Activated CD8-positive, alpha-beta memory T cell treated with anti-CD3 and anti-CD28 coated beads, Interleukin-2, amount 50 U/mL, for 24 hours (primary cell): ENCODE measurements around the gene DTNA.
"Not testable (repeated sequence)": the region's sequence is repeated elsewhere in the genome, so short reads cannot be mapped to it uniquely, and the experiment has no call there.

ENCODE experiments used
- DNase-seq: peaks from one replicate; pipeline ENCODE4 v3.0.0-alpha.2; 2020; ENCODE audit errors: extremely low read depth

The DTNA gene

DNA sequence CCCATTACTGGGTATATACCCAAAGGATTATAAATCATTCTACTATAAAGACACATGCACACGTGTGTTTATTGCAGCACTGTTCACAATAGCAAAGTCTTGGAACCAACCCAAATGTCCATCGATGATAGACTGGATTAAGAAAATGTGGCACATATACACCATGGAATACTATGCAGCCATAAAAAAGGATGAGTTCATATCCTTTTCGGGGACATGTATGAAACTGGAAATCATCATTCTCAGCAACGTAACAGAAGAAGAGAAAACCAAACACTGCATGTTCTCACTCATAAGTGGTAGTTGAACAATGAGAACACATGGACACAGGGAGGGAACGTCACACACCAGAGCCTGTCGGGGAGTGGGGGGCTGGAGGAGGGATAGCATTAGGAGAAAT, 15.6 kb downstream of the DTNA start:
- DNase-seq, result not testable (repeated sequence)

- DNase-seq, result no peak
Measured at GRCh38 chr18:34726286-34727004, 16.3 kb downstream of the DTNA start.

DNA sequence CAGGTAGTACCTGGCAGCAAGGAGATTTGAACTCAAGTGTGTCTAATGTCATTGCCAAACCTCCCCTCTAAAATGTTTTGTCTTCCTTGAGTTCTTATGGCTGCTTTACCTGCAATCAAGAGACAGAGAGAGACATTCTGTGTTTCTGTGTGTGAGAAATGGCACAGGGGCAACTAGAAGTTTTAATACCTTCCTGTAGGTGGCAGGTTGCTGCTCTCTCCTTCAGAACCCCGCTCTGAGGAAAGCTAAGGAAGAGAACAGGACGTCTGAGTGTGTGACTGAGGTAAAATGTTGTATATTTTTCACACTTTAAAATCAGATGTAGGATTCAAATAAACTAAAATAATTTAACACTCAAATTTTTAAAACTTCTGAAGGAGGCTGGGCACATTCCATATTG, 19.2 kb downstream of the DTNA start:
- DNase-seq, result no peak

GRCh38 chr18:34729740-34730355, 19.8 kb downstream of the DTNA start:
- no peak for DNase-seq

- no peak for DNase-seq
Measured at GRCh38 chr18:34730774-34731173, 20.7 kb downstream of the DTNA start.

DNA sequence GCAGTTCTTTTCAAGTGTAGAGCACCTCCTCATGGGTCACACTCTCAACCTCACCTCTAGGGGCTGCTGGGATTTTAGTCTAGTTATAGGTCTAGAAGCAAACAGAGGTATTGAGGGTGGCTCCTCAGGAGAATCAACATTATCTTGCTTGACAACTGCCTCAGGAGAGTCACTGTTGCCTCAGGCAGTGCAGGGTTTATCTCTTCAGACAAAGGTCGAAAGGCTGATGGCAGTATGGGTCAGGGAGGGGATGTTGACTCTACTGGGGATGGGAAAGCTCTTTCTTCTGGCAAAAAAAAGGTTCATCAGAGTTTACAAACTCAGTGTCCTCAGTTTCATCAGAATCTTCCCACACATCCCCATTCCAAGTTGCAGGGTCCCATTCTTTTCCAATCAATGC, 24.0 kb downstream of the DTNA start:
- DNase-seq, result no peak

DNA sequence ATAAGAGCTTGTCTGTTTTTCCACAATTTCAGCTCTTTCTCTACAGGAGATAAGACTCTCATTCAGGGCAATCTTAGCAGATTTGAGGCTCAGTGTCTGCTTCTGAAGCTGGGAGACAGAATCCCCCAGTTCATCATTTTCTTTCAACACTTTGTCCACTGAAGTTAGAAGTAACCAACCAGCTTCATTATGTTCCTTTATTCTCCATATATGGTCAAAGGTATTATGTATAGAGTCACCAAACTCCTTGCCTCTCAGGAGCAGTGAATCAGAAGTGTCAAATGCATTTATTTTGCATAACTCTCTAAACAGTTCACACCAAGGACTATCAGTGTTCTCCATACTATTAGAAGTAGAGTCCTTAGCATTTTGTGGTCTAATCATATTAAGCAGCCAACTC, 24.4 kb downstream of the DTNA start:
- DNase-seq, result not testable (repeated sequence)

GRCh38 chr18:34738175-34738894, 28.2 kb downstream of the DTNA start:
- DNase-seq, result no peak

DNA sequence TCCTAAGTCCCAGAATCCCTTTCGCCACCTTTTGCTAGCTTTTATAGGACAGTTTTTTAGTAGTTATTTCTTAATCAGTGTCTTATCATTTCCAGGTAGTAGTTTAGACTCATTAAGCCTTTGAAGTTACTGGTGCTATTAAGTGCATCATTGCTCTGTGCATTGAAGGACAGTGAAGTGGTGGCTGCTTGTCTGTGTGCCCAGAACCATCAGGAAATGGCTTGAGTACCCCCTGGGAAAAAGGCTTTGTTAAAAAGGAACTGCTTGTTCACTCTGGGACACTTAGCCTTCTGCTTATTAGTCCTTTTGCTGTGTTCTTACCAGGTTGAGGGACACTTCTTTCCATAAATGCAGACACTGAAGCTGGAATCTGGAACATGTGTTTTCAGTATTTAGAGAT, 30.0 kb downstream of the DTNA start:
- no peak for DNase-seq

GRCh38 chr18:34740724-34741123, 30.6 kb downstream of the DTNA start:
- no peak for DNase-seq

DNA sequence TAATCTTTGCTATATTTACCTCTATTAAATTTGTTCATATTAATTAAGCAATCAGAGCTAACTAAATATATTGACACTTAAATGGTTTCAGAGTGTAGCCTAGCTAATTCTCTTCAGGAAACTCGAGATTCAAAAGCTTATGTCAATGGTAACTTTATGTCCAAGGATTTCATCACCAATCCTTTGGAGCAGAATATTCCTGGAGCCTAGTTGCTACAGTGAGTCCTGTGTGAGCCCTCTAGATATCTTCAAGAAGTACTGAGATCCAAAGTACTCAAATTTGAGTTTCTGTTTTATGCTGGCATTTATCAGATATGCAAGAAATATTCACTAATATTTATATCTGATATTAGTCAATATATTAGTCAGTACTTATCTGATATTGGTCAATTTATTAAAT, 31.3 kb downstream of the DTNA start:
- no peak for DNase-seq

GRCh38 chr18:34742891-34743341, 32.8 kb downstream of the DTNA start:
- no peak for DNase-seq

DNA sequence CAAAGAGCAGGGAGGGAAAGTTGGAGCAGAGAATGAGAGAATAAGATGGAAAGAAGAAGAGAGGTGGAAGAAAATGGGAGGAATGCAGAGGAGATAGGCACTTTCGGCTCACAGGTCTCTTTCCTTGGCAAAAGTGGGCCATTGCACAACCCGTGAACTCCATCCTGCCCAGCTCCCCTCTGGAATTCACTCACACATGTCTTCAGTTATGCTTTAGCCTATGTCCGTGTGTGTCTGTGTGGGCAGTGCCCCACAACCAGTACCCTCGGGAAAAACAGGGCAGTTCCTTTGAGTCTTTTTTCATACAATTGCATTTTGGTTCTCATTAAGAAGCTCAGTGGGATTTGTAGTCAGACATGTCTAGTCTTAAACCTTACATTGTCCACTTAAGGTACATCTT, 34.5 kb downstream of the DTNA start:
- no peak for DNase-seq

GRCh38 chr18:34746614-34747013, 36.5 kb downstream of the DTNA start:
- DNase-seq, result no peak

DNA sequence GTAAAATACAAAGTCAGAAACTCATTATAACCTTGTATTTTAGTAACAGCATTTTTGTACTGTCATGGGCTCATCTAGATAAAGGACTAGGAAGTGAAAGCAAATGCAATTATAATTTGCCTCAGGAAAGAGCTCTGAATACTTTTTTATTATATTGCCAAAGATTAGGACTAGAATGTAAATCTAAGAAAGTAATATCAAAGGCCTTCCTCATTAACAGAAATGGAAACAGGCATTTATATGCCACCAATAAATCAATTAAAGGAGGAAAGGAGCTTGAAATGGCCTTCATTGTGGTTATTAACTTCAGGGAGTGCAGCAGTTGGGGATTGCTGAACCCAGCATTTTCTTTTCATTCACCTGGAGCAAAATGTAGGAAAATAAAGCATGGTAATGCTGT, 39.6 kb downstream of the DTNA start:
- DNase-seq, result no peak

- no peak for DNase-seq
Measured at GRCh38 chr18:34752056-34752455, 42.0 kb downstream of the DTNA start.

DNA sequence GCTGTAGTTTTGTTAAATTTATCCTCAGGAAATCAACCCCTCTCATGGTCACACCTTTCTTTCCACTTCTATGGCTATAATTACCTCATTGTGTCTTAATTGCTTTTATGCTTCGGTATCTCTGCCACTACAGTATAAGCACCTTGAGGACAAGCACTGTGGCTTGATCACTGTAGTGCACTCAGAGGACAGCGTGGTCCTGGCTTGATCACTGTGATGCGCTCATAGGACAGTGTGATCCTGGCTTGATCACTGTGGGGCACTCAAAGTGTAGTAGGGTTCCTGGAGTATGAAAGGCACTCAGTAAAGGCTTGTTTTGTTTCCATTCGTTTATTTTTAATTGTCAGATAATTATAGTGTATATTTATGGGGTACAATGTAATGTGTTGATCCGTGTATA, 44.2 kb downstream of the DTNA start:
- no peak for DNase-seq

DNA sequence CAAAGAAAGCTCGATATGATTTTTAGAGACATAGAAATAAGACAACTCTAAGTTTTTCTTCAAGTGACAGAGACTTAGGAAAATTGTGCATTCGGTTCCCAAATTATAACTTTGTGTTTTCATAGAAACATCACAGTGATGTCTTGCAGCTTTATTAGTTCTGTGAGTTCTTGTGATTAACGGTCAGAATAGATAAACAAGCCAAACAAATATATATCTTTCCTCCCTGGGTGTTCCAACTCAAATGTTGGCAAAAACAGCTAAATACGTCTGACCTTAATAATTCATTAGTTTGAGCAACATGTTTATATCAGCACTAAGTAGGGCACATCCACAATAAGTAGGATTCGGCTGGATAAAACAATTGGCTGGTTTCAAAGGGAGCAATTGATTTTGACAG, 47.6 kb downstream of the DTNA start:
- DNase-seq, result no peak

- no peak for DNase-seq
Measured at GRCh38 chr18:34758378-34758948, 48.4 kb downstream of the DTNA start.

GRCh38 chr18:34760444-34760843, 50.3 kb downstream of the DTNA start:
- DNase-seq, result no peak

GRCh38 chr18:34764451-34764850, 54.4 kb downstream of the DTNA start:
- no peak for DNase-seq

GRCh38 chr18:34767601-34768027, 57.5 kb downstream of the DTNA start:
- DNase-seq, result no peak

- DNase-seq, result no peak
Measured at GRCh38 chr18:34771958-34772357, 61.9 kb downstream of the DTNA start.
